Measurements from ENCODE around the gene C6orf141. TPM values are rescaled to one million over a fixed set of nuclear protein-coding genes. Genes with fewer than 3 reads are reported as not detected.

C6orf141 gene
- total and polyA plus RNA-seq, 8 donors: 2.4 to 21.1 (median 7.4) TPM

GRCh38 chr6:49513153-49513989, 37.1 kb upstream of the C6orf141 start:
- Histone ChIP-seq H3K36me3 (no peaks in the 10 kb centered on the region), H3K27me3 (no peaks in the 10 kb centered on the region), H3K4me1 (peaks cover 0 to 12% (median 0%) of the 10 kb centered on the region in 3 donors), H3K4me3 (no peak overlapping the region), H3K27ac (no peak overlapping the region), H3K9me3 (no peaks in the 10 kb centered on the region)
- no peak for TF ChIP-seq CTCF (IDR thresholded peaks at IDR 0.05)
- intact Hi-C loops (cut with DNase I): no loop called here
- no peak for FAIRE-seq
- no peak for DNase-seq
- 29 to 30% methylated on average over 2 of the region's 2 CpGs for WGBS, 2 donors
- ATAC-seq: peak; percentile 28 to 43 (median 36)

- intact Hi-C loops (cut with DNase I): no loop called here
- Histone ChIP-seq H3K36me3 (no peaks in the 10 kb centered on the region), H3K27me3 (no peaks in the 10 kb centered on the region), H3K9me3 (no peaks in the 10 kb centered on the region), H3K4me1 (peaks cover 0 to 12% (median 0%) of the 10 kb centered on the region in 3 donors), H3K4me3 (no peak overlapping the region), H3K27ac (no peak overlapping the region)
- no peak for ATAC-seq
- WGBS, 2 donors: 78% methylated on average over 8 of the region's 8 CpGs
- no peak for TF ChIP-seq CTCF (IDR thresholded peaks at IDR 0.05)
- no peak for FAIRE-seq
- DNase-seq: no peak
Measured at GRCh38 chr6:49514571-49515484, 35.6 kb upstream of the C6orf141 start.

GRCh38 chr6:49515485-49516146, 34.9 kb upstream of the C6orf141 start:
- Histone ChIP-seq H3K27ac (no peak overlapping the region), H3K27me3 (no peaks in the 10 kb centered on the region), H3K9me3 (no peaks in the 10 kb centered on the region), H3K4me3 (no peak overlapping the region), H3K4me1 (peaks cover 0 to 12% (median 0%) of the 10 kb centered on the region in 3 donors), H3K36me3 (no peaks in the 10 kb centered on the region)
- ATAC-seq (no peak), DNase-seq (no peak), FAIRE-seq (no peak)
- intact Hi-C loops (cut with DNase I): no loop called here
- no peak for TF ChIP-seq CTCF (IDR thresholded peaks at IDR 0.05)
- 87 to 89% methylated on average over 10 of the region's 10 CpGs for WGBS, 2 donors

GRCh38 chr6:49516147-49516505, 34.3 kb upstream of the C6orf141 start:
- H3K4me1 ChIP-seq: peaks cover 0 to 12% (median 0%) of the 10 kb centered on the region in 3 donors
- H3K27me3 ChIP-seq: no peaks in the 10 kb centered on the region
- FAIRE-seq (no peak), ATAC-seq (no peak), DNase-seq (no peak)
- 94 to 96% methylated on average over 4 of the region's 4 CpGs for WGBS, 2 donors
- no peak overlapping the region for H3K27ac ChIP-seq
- no peaks in the 10 kb centered on the region for H3K36me3 ChIP-seq
- no peaks in the 10 kb centered on the region for H3K9me3 ChIP-seq
- H3K4me3 ChIP-seq: no peak overlapping the region
- intact Hi-C loops (cut with DNase I): no loop called here
- TF ChIP-seq CTCF (IDR thresholded peaks at IDR 0.05): no peak
